A549 (cell line): ENCODE data around the gene DNAH17. TPM values are rescaled to one million over a fixed set of nuclear protein-coding genes. Genes with fewer than 3 reads are reported as not detected.
A peak's percentile ranks its signal among the peaks of the same experiment; 100 is the strongest.

ENCODE experiments used
- ATAC-seq, 2 experiments: fragments of 200-7000 bp in 1 of 2; fragments of >200 bp in 1 of 2; cut with Nextera tagmentation in 1 of 2; cut with Tn5 transposase in 1 of 2; 3 replicates each; pipeline versions ENCODE4 v1.8.0 to v1.9.1; 2018 to 2020; ENCODE audit warnings: mild to moderate bottlenecking in 1 of 2, moderate library complexity in 1 of 2
- CTCF ChIA-PET: fragments of 300-600 bp; sonication (Branson Sonifier 250); formaldehyde crosslinking; extraction: SDS; loops from one replicate; lab custom pipeline; 2021; ENCODE audit warnings: antibody characterized with exemption, inconsistent platforms; lab: Yijun Ruan, JAX
- POLR2A ChIA-PET: fragments of 350-600 bp; formaldehyde crosslinking; extraction: SDS; loops from one replicate; lab custom pipeline; 2021; ENCODE audit warnings: antibody characterized with exemption, inconsistent platforms; lab: Yijun Ruan, JAX
- DNase-seq, 2 experiments: peaks; one replicate each; pipeline versions ENCODE4 v3.0.0 to v3.0.0-alpha.2; 2011 to 2016; ENCODE audit warnings: low read depth in 1 of 2, low spot score in 1 of 2
- FAIRE-seq: peaks from 2 replicates; lab custom pipeline; 2011; peaks lifted over from hg19 to GRCh38; lab: Jason Lieb, UNC
- H3K27ac ChIP-seq, 2 experiments: fragments of >200 bp; sonication (Bioruptor Twin); formaldehyde crosslinking; 3 replicates each; pipeline ENCODE4 v1.5.1; 2016 to 2017
- H3K4me1 ChIP-seq: fragments of >200 bp; sonication (Bioruptor Twin); formaldehyde crosslinking; 3 replicates; pipeline ENCODE4 v1.6.1; 2016
- H3K4me2 ChIP-seq: fragments of >200 bp; sonication (Bioruptor Twin); formaldehyde crosslinking; 3 replicates; pipeline ENCODE4 v1.6.1; 2016
- H3K4me3 ChIP-seq: fragments of >200 bp; sonication (Bioruptor Twin); formaldehyde crosslinking; 3 replicates; pipeline ENCODE4 v1.5.1; 2016
- H3K9me3 ChIP-seq: fragments of >200 bp; sonication (Bioruptor Twin); formaldehyde crosslinking; 3 replicates; pipeline ENCODE4 v1.6.1; 2016
- ATOH8 ChIP-seq: fragments of 250-450 bp; sonication (Bioruptor Pico); IDR thresholded peaks from 2 replicates; pipeline ENCODE4 v1.5.0; 2020; ENCODE audit warnings: low read depth, mild to moderate bottlenecking, moderate library complexity
- BHLHE40 ChIP-seq: IDR thresholded peaks from 2 replicates; pipeline ENCODE4 v1.6.1; 2012; ENCODE audit warnings: low read depth, low read length, inconsistent platforms
- CBX8 ChIP-seq: fragments of 200-600 bp; sonication (generic); IDR thresholded peaks from 2 replicates; pipeline ENCODE4 v1.6.1; 2016
- CEBPB ChIP-seq, 2 experiments: fragments of >200 bp in 1 of 2; sonication (Bioruptor Twin) in 1 of 2; formaldehyde crosslinking in 1 of 2; IDR thresholded peaks; 2 replicates each; pipeline ENCODE4 v1.6.1; 2012 to 2016
- EHF ChIP-seq: fragments of 250-450 bp; sonication (Bioruptor Pico); IDR thresholded peaks from 2 replicates; pipeline ENCODE4 v1.5.0; 2020; ENCODE audit warnings: mild to moderate bottlenecking
- EHMT2 ChIP-seq: fragments of 200-600 bp; sonication (generic); IDR thresholded peaks from 2 replicates; pipeline ENCODE4 v1.6.1; 2016; ENCODE audit warnings: antibody characterized with exemption, low read depth, mild to moderate bottlenecking, moderate library complexity
- ELK1 ChIP-seq: fragments of 150-350 bp; IDR thresholded peaks from 2 replicates; pipeline ENCODE4 v1.6.1; 2014; ENCODE audit warnings: low read depth, mild to moderate bottlenecking, low read length
- EP300 ChIP-seq, 2 experiments: fragments of >200 bp; sonication (Bioruptor Twin); formaldehyde crosslinking; IDR thresholded peaks; 2 replicates in 1 of 2; 3 replicates in 1 of 2; pipeline ENCODE4 v1.6.1; 2016 to 2017
- FOSB ChIP-seq: fragments of 250-450 bp; sonication (Bioruptor Pico); IDR thresholded peaks from 2 replicates; pipeline ENCODE4 v1.5.0; 2020; ENCODE audit warnings: mild to moderate bottlenecking, moderate library complexity
- HDAC2 ChIP-seq: fragments of 200-600 bp; sonication (generic); IDR thresholded peaks from 2 replicates; pipeline ENCODE4 v1.6.1; 2016
- HOXB5 ChIP-seq: fragments of 250-450 bp; sonication (Bioruptor Pico); IDR thresholded peaks from 2 replicates; pipeline ENCODE4 v1.5.0; 2020; ENCODE audit warnings: mild to moderate bottlenecking, moderate library complexity
- JUN ChIP-seq, 2 experiments: fragments of >200 bp; sonication (Bioruptor Twin); formaldehyde crosslinking; IDR thresholded peaks; 2 replicates in 1 of 2; 3 replicates in 1 of 2; pipeline ENCODE4 v1.6.1; 2016 to 2017
- JUNB ChIP-seq: fragments of >200 bp; sonication (Bioruptor Twin); formaldehyde crosslinking; IDR thresholded peaks from 2 replicates; pipeline ENCODE4 v1.6.1; 2016
- MAX ChIP-seq: IDR thresholded peaks from 2 replicates; pipeline ENCODE4 v1.6.1; 2012
- NPAS2 ChIP-seq: fragments of 250-450 bp; sonication (Bioruptor Pico); IDR thresholded peaks from 2 replicates; pipeline ENCODE4 v1.8.0; 2022; ENCODE audit warnings: mild to moderate bottlenecking, moderate library complexity, borderline replicate concordance
- POLR2A ChIP-seq: IDR thresholded peaks from 2 replicates; pipeline ENCODE4 v1.6.1; 2012; ENCODE audit warnings: mild to moderate bottlenecking, low read length
- RAD21 ChIP-seq, 2 experiments: fragments of >200 bp in 1 of 2; sonication (Bioruptor Twin) in 1 of 2; formaldehyde crosslinking in 1 of 2; IDR thresholded peaks in 1 of 2; conservative IDR thresholded peaks in 1 of 2; 2 replicates in 1 of 2; 3 replicates in 1 of 2; pipeline ENCODE4 v1.6.1; 2012 to 2018; ENCODE audit warnings: inconsistent platforms in 1 of 2
- RFX5 ChIP-seq: fragments of 450-650 bp; IDR thresholded peaks from 2 replicates; pipeline ENCODE4 v1.7.1; 2014; ENCODE audit warnings: antibody characterized with exemption, mild to moderate bottlenecking, moderate library complexity
- RNF2 ChIP-seq: fragments of 200-600 bp; sonication (generic); IDR thresholded peaks from 2 replicates; pipeline ENCODE4 v1.6.1; 2016; ENCODE audit warnings: low read depth, mild to moderate bottlenecking, antibody characterized with exemption, moderate library complexity, borderline replicate concordance
- SMC3 ChIP-seq: fragments of >200 bp; sonication (Bioruptor Twin); formaldehyde crosslinking; IDR thresholded peaks from 3 replicates; pipeline ENCODE4 v1.6.1; 2018; ENCODE audit warnings: inconsistent platforms
- USF2 ChIP-seq: fragments of 450-650 bp; IDR thresholded peaks from 2 replicates; pipeline ENCODE4 v1.6.1; 2014; ENCODE audit warnings: antibody characterized with exemption
- WGBS: methylation state at CpG from one replicate; pipeline ENCODE4 v1.1.6; 2017; ENCODE audit errors: missing lambda C conversion rate; 5-methylcytosine and 5-hydroxymethylcytosine counted together
- polyA plus RNA-seq, 4 experiments: library from polyadenylated mRNA; depleted of rRNA in 3 of 4; stranded (reverse); fragments of >200 nt; fragmentation: RNase III in 1 of 4; extraction: RNeasy Plus Mini Kit Qiagen cat#74134 plus additional on column Dnase treatment in 1 of 4; gene quantifications; 2 replicates in 3 of 4; 3 replicates in 1 of 4; pipeline ENCODE4 v1.2.3, GENCODE V29; 2011 to 2017

DNAH17 gene
- polyA plus RNA-seq, 2 of the 4 experiments (the other 2 are of a cell fraction), result 0.21 to 0.26 TPM

GRCh38 chr17:78441271-78441971 is 135.8 kb downstream of the DNAH17 start:
- Histone ChIP-seq H3K4me1 (0 out of 3 replicates have a peak, but pooled peaks cover 3% of the 10 kb centered on the region), H3K4me3 (no peak overlapping the region), H3K9me3 (no peaks in the 10 kb centered on the region), H3K4me2 (no peak overlapping the region), H3K27ac (peak overlapping the region in 1 of 2 experiments; percentile 16; a peak in 2 of 6 replicates)
- no peak for TF ChIP-seq HOXB5 (CRISPR knock-in tag)
- TF ChIP-seq RNF2, result no peak
- TF ChIP-seq HDAC2, result no peak
- no peak for TF ChIP-seq ELK1
- TF ChIP-seq JUNB, result no peak
- TF ChIP-seq MAX, result no peak
- no peak for TF ChIP-seq NPAS2 (CRISPR knock-in tag)
- no peak for TF ChIP-seq RFX5
- TF ChIP-seq RAD21 (conservative IDR thresholded peaks at IDR 0.05 in 1 of 2, IDR thresholded peaks at IDR 0.05 in 1 of 2), result no peak
- no peak for TF ChIP-seq USF2
- no peak for TF ChIP-seq JUN (IDR thresholded peaks at IDR 0.05)
- TF ChIP-seq SMC3, result no peak
- no peak for TF ChIP-seq CBX8
- no peak for TF ChIP-seq FOSB
- TF ChIP-seq POLR2A, result no peak
- TF ChIP-seq CEBPB (IDR thresholded peaks at IDR 0.05), result no peak
- TF ChIP-seq BHLHE40, result no peak
- no peak for TF ChIP-seq EP300 (IDR thresholded peaks at IDR 0.05)
- TF ChIP-seq ATOH8 (CRISPR knock-in tag), result no peak
- no peak for TF ChIP-seq EHF
- 49% methylated on average over 12 of the region's 12 CpGs for WGBS
- POLR2A ChIA-PET, result no interaction called here
- no peak for DNase-seq
- no peak for FAIRE-seq
- CTCF ChIA-PET, result interaction anchor here (0.8 to 1.1 kb wide), 2 partner anchors 9 to 81 kb away, joined by 3 to 4 read pairs; no protein-coding TSS in a partner anchor
- no peak for ATAC-seq

GRCh38 chr17:78438694-78439325 is 138.4 kb downstream of the DNAH17 start:
- H3K9me3 ChIP-seq, result no peaks in the 10 kb centered on the region
- TF ChIP-seq EHMT2, result 0 out of 2 replicates have a peak, but pooled peaks have one; percentile 52
- no peak for TF ChIP-seq RNF2
- no peak overlapping the region for H3K4me3 ChIP-seq
- CTCF ChIA-PET, result interaction anchor here (5.1 kb wide), 1 partner anchor 15 kb away, joined by 67 read pairs; no protein-coding TSS in a partner anchor
- peak in 1 of 2 experiments; percentile 25; a peak in 4 of 6 replicates for ATAC-seq
- H3K27ac ChIP-seq, result no peak overlapping the region
- no peak for DNase-seq
- WGBS, result 90% methylated on average over 16 of the region's 16 CpGs
- POLR2A ChIA-PET, result no interaction called here
- no peak for FAIRE-seq
- no peak overlapping the region for H3K4me2 ChIP-seq
- 0 out of 3 replicates have a peak, but pooled peaks cover 3% of the 10 kb centered on the region for H3K4me1 ChIP-seq
